GM12878 (cell line): ENCODE data around the gene IFRD1. TPM values are rescaled to one million over a fixed set of nuclear protein-coding genes. Genes with fewer than 3 reads are reported as not detected.

ENCODE experiments used
- ATAC-seq: fragments of 200-7000 bp; cut with Tn5 transposase; 3 replicates; pipeline ENCODE4 v1.9.1; 2020; ENCODE audit warnings: mild to moderate bottlenecking, moderate library complexity
- BruUV-seq: library from RNA; stranded (reverse); fragments of 400-500 nt; replicated peaks from 2 replicates; lab custom pipeline; 2021; lab: Mats Ljungman, UMichigan
- CTCF ChIA-PET: fragments of 300-600 bp; sonication (Branson Sonifier 250); formaldehyde crosslinking; extraction: SDS; loops from one replicate; lab custom pipeline; 2021; ENCODE audit warnings: inconsistent platforms; lab: Yijun Ruan, JAX
- POLR2A ChIA-PET: fragments of 350-600 bp; formaldehyde crosslinking; extraction: SDS; loops from one replicate; lab custom pipeline; 2021; ENCODE audit warnings: inconsistent platforms; lab: Charles Lee
- RAD21 ChIA-PET: fragments of 300-600 bp; sonication (Branson Sonifier 250); formaldehyde crosslinking; loops from one replicate; lab custom pipeline; 2023; ENCODE audit warnings: antibody characterized with exemption; ENCODE audit not compliant: unreplicated experiment; lab: Charles Lee
- SMC1A ChIA-PET: fragments of 300-600 bp; sonication (Branson Sonifier 250); formaldehyde crosslinking; loops from one replicate; lab custom pipeline; 2023; ENCODE audit not compliant: unreplicated experiment, uncharacterized antibody; lab: Charles Lee
- DNase-seq: peaks from one replicate; pipeline ENCODE4 v3.0.0-alpha.2; 2011; ENCODE audit warnings: low read depth, low spot score
- FAIRE-seq: peaks from 3 replicates; lab custom pipeline; 2011; peaks lifted over from hg19 to GRCh38; lab: Jason Lieb, UNC
- H2AFZ ChIP-seq: 2 replicates; pipeline ENCODE4 v1.6.0; 2011; ENCODE audit warnings: low read depth, low read length, control low read depth; ENCODE audit not compliant: control insufficient read depth
- H3K27ac ChIP-seq: 2 replicates; pipeline ENCODE4 v1.5.1; 2011; ENCODE audit warnings: control low read depth; ENCODE audit not compliant: control insufficient read depth, insufficient read depth
- H3K27me3 ChIP-seq, 2 experiments: replicated peaks in 1 of 2; 2 replicates each; pipeline versions ENCODE4 v1.6.0 to v1.6.1; 2011; ENCODE audit warnings: low read length in 1 of 2; ENCODE audit not compliant: control insufficient read depth in 2 of 2, insufficient read depth in 2 of 2
- H3K36me3 ChIP-seq, 2 experiments: 2 replicates each; pipeline ENCODE4 v1.5.1; 2011; ENCODE audit warnings: low read length in 1 of 2; ENCODE audit not compliant: control insufficient read depth in 2 of 2, insufficient read depth in 2 of 2
- H3K4me1 ChIP-seq: 2 replicates; pipeline ENCODE4 v1.6.1; 2011; ENCODE audit warnings: mild to moderate bottlenecking, low read length, moderate library complexity, mixed read lengths; ENCODE audit not compliant: control insufficient read depth, insufficient read depth
- H3K4me2 ChIP-seq: 2 replicates; pipeline ENCODE4 v1.6.0; 2011; ENCODE audit warnings: control low read depth; ENCODE audit not compliant: control insufficient read depth, insufficient read depth
- H3K4me3 ChIP-seq: fragments of 200-600 bp; sonication (generic); 2 replicates; pipeline ENCODE4 v1.5.1; 2016
- H3K79me2 ChIP-seq: 2 replicates; pipeline ENCODE4 v1.6.0; 2011; ENCODE audit warnings: low read length; ENCODE audit not compliant: control insufficient read depth, insufficient read depth
- H3K9ac ChIP-seq: 2 replicates; pipeline ENCODE4 v1.8.0; 2011; ENCODE audit warnings: low read length, control low read depth, mixed read lengths; ENCODE audit not compliant: control insufficient read depth, insufficient read depth
- H3K9me3 ChIP-seq: replicated peaks from 3 replicates; pipeline ENCODE4 v1.5.1; 2011; ENCODE audit warnings: mild to moderate bottlenecking, low read length; ENCODE audit not compliant: control insufficient read depth, insufficient read depth
- H4K20me1 ChIP-seq: 2 replicates; pipeline ENCODE4 v1.6.0; 2011; ENCODE audit not compliant: control insufficient read depth, insufficient read depth
- BACH1 ChIP-seq: fragments of 450-650 bp; IDR thresholded peaks from 2 replicates; pipeline ENCODE4 v1.6.1; 2017; ENCODE audit warnings: mild to moderate bottlenecking, borderline replicate concordance
- CBX5 ChIP-seq: sonication (generic); IDR thresholded peaks from 2 replicates; pipeline ENCODE4 v1.6.1; 2016; ENCODE audit warnings: low read depth, moderate library complexity, mild to moderate bottlenecking, inconsistent platforms
- GABPA ChIP-seq: IDR thresholded peaks from 2 replicates; pipeline ENCODE4 v1.6.1; 2014; ENCODE audit warnings: antibody characterized with exemption, low read depth, mild to moderate bottlenecking, inconsistent platforms
- GATAD2B ChIP-seq: fragments of 450-650 bp; conservative IDR thresholded peaks from 2 replicates; pipeline ENCODE4 v1.6.1; 2017; ENCODE audit warnings: low read depth, mild to moderate bottlenecking, moderate library complexity
- HDAC2 ChIP-seq: fragments of 200-600 bp; sonication (generic); IDR thresholded peaks from 2 replicates; pipeline ENCODE4 v1.6.1; 2017
- IRF4 ChIP-seq: IDR thresholded peaks from 2 replicates; pipeline ENCODE4 v1.6.1; 2011; ENCODE audit warnings: low read depth, low read length
- KLF5 ChIP-seq: fragments of 450-650 bp; IDR thresholded peaks from 2 replicates; pipeline ENCODE4 v1.6.1; 2014; ENCODE audit warnings: mild to moderate bottlenecking; ENCODE audit not compliant: partially characterized antibody
- MLLT1 ChIP-seq: fragments of 450-650 bp; IDR thresholded peaks from 2 replicates; pipeline ENCODE4 v1.6.1; 2016; ENCODE audit warnings: mild to moderate bottlenecking
- NBN ChIP-seq: fragments of 450-650 bp; IDR thresholded peaks from 2 replicates; pipeline ENCODE4 v1.6.1; 2016
- NFYA ChIP-seq: IDR thresholded peaks from 2 replicates; pipeline ENCODE4 v1.6.1; 2011; ENCODE audit warnings: low read depth, mild to moderate bottlenecking, low read length, improper control_type of control experiment, borderline replicate concordance
- PKNOX1 ChIP-seq: fragments of 450-650 bp; IDR thresholded peaks from 2 replicates; pipeline ENCODE4 v1.6.1; 2016; ENCODE audit warnings: mild to moderate bottlenecking
- POLR2A ChIP-seq: IDR thresholded peaks from 2 replicates; pipeline ENCODE4 v1.6.1; 2011; ENCODE audit warnings: low read depth, mild to moderate bottlenecking, low read length
- RAD51 ChIP-seq: fragments of 450-650 bp; IDR thresholded peaks from 2 replicates; pipeline ENCODE4 v1.6.1; 2016; ENCODE audit warnings: moderate library complexity, mild to moderate bottlenecking, inconsistent platforms
- SKIL ChIP-seq: fragments of 450-650 bp; IDR thresholded peaks from 2 replicates; pipeline ENCODE4 v1.6.1; 2017; ENCODE audit warnings: mild to moderate bottlenecking, low read depth, inconsistent platforms; ENCODE audit not compliant: poor library complexity, severe bottlenecking
- TAF1 ChIP-seq: IDR thresholded peaks from 2 replicates; pipeline ENCODE4 v1.6.1; 2011; ENCODE audit warnings: mild to moderate bottlenecking, low read depth, low read length, borderline replicate concordance
- ZNF384 ChIP-seq: IDR thresholded peaks from 2 replicates; pipeline ENCODE4 v1.6.1; 2012; ENCODE audit warnings: low read depth, mild to moderate bottlenecking, low read length, improper control_type of control experiment, borderline replicate concordance
- WGBS: methylation state at CpG from one replicate; pipeline ENCODE4 v1.1.6; 2016; ENCODE audit warnings: low lambda C conversion rate; ENCODE audit not compliant: insufficient replicate concordance, insufficient coverage; ENCODE audit errors: missing lambda C conversion rate; 5-methylcytosine and 5-hydroxymethylcytosine counted together
- in situ Hi-C: fragments of 300-500 bp; cut with MboI; formaldehyde crosslinking; loops from 9 replicates; pipeline ENCODE4 v1.14.3; 2018; ENCODE audit warnings: mixed read lengths
- intact Hi-C: fragments of 100-400 bp; cut with micrococcal nuclease; formaldehyde crosslinking; loops from one replicate; pipeline ENCODE4 v1.14.2; 2022; ENCODE audit not compliant: unreplicated experiment
- polyA plus RNA-seq, 11 experiments: library from polyadenylated mRNA; depleted of rRNA in 4 of 11; unstranded in 6 of 11; stranded (reverse) in 5 of 11; fragments of >200 nt; fragmentation: Nextera tagmentation in 4 of 11; fragmentation: Illumina TruSeq in 1 of 11; extraction: Ambion mirVana in 4 of 11; extraction: Trizol in 1 of 11; gene quantifications; 1 replicate in 1 of 11; 2 replicates in 10 of 11; pipeline versions ENCODE4 v1.2.1 to v1.2.3, GENCODE V29; 2011 to 2016; ENCODE audit warnings: inconsistent platforms in 2 of 11, missing spikeins in 2 of 11, low read depth in 1 of 11
- total RNA-seq, 4 experiments: library from RNA; depleted of rRNA in 3 of 4; stranded (reverse); fragments of >200 nt in 3 of 4; fragmentation: Illumina TruSeq in 1 of 4; extraction: Trizol in 1 of 4; gene quantifications; 2 replicates each; pipeline versions ENCODE4 v1.2.1 to v1.2.3, GENCODE V29; 2013 to 2021

IFRD1 gene
- total and polyA plus RNA-seq, 10 of the 15 experiments (the other 5 are each of a cell fraction or from before 2014, with no cell fraction given), result 9.6 to 31.1 (median 19.9) TPM

- in situ Hi-C loops, result no loop called here
- no peak for FAIRE-seq
- Histone ChIP-seq H3K4me2 (no peak overlapping the region), H3K36me3 (no peaks in the 10 kb centered on the region), H3K9ac (no peak overlapping the region)
- BruUV-seq, result no TSS peak
- ATAC-seq, result no peak
- TF ChIP-seq NFYA, result no peak
- no peak for TF ChIP-seq MLLT1
- TF ChIP-seq GABPA, result no peak
- TF ChIP-seq NBN, result no peak
- no peak for TF ChIP-seq HDAC2
- no peak for TF ChIP-seq TAF1
- TF ChIP-seq IRF4, result no peak
- no peak for TF ChIP-seq SKIL
- no peak for TF ChIP-seq POLR2A
- TF ChIP-seq GATAD2B, result no peak
- no peak for TF ChIP-seq RAD51
- TF ChIP-seq BACH1, result no peak
- TF ChIP-seq CBX5, result no peak
- TF ChIP-seq ZNF384, result no peak
- no peak for TF ChIP-seq PKNOX1
- TF ChIP-seq KLF5, result no peak
- TF ChIP-seq, all 136 proteins: peak for 0
- Histone ChIP-seq H3K27me3 (no peaks in the 10 kb centered on the region), H3K4me3 (no peak overlapping the region), H3K27ac (no peak overlapping the region), H3K79me2 (no peaks in the 10 kb centered on the region), H3K4me1 (no peaks in the 10 kb centered on the region; the same call in 1 of the 2 replicates), H4K20me1 (no peaks in the 10 kb centered on the region), H2AFZ (no peak overlapping the region), H3K9me3 (no peaks in the 10 kb centered on the region)
- WGBS, result 73% methylated on average over 7 of the region's 7 CpGs
- ChIA-PET POLR2A (no interaction called here), CTCF (no interaction called here), RAD21 (no interaction called here), SMC1A (no interaction called here)
- intact Hi-C loops, result no loop called here
- DNase-seq, result no peak
Observed at GRCh38 chr7:112501801-112502503, 51.7 kb downstream of the IFRD1 start.
